GM19023 (cell line): ENCODE data around the gene ADAMTS17.

Experiments
- ATAC-seq: cut with Tn5 transposase; IDR thresholded peaks from one replicate; pipeline ENCODE4 v1.9.1; 2021; ENCODE audit warnings: mild to moderate bottlenecking, moderate library complexity; ENCODE audit not compliant: unreplicated experiment

Gene ADAMTS17

GRCh38 chr15:100252779-100253417, 88.9 kb downstream of the ADAMTS17 start:
- ATAC-seq = no peak

GRCh38 chr15:100252359-100252758, 89.4 kb downstream of the ADAMTS17 start:
- ATAC-seq = no peak

- ATAC-seq = no peak
These were observed 91.5 kb downstream of the ADAMTS17 start for GRCh38 chr15:100250176-100250800.

- ATAC-seq = no peak
These were observed 92.5 kb downstream of the ADAMTS17 start for GRCh38 chr15:100249096-100249815.

GRCh38 chr15:100248236-100248635, 93.5 kb downstream of the ADAMTS17 start:
- ATAC-seq = no peak

GRCh38 chr15:100247228-100248225, 94.2 kb downstream of the ADAMTS17 start:
- ATAC-seq = no peak

- ATAC-seq = no peak
These were observed 95.9 kb downstream of the ADAMTS17 start for GRCh38 chr15:100245855-100246254.

GRCh38 chr15:100245487-100245820, 96.3 kb downstream of the ADAMTS17 start:
- no peak for ATAC-seq

GRCh38 chr15:100244796-100245486, 96.8 kb downstream of the ADAMTS17 start:
- no peak for ATAC-seq

- no peak for ATAC-seq
These were observed 98.8 kb downstream of the ADAMTS17 start for GRCh38 chr15:100242989-100243388.

GRCh38 chr15:100241572-100242482, 99.9 kb downstream of the ADAMTS17 start:
- no peak for ATAC-seq

GRCh38 chr15:100236981-100237720, 104.6 kb downstream of the ADAMTS17 start:
- ATAC-seq = no peak

GRCh38 chr15:100235030-100235617, 106.7 kb downstream of the ADAMTS17 start:
- ATAC-seq = no peak

- no peak for ATAC-seq
These were observed 107.4 kb downstream of the ADAMTS17 start for GRCh38 chr15:100234158-100235029.

- no peak for ATAC-seq
These were observed 111.0 kb downstream of the ADAMTS17 start for GRCh38 chr15:100230784-100231183.

- ATAC-seq = no peak
These were observed 112.3 kb downstream of the ADAMTS17 start for GRCh38 chr15:100229181-100230163.
